PFSK-1 (cell line): ENCODE measurements around the gene PLAU.

Source experiments
- FOXP2 ChIP-seq: optimal IDR thresholded peaks from 2 replicates; pipeline ENCODE3; 2011; ENCODE audit warnings: borderline replicate concordance, control low read depth, inconsistent platforms; ENCODE audit not compliant: insufficient read depth; ENCODE audit errors: extremely low read length, extremely low read depth
- POLR2AphosphoS5 ChIP-seq: IDR thresholded peaks from 2 replicates; pipeline ENCODE4 v1.6.1; 2012; ENCODE audit warnings: low read depth, mild to moderate bottlenecking, control low read depth, low read length, moderate library complexity
- REST ChIP-seq, 2 experiments: IDR thresholded peaks; 2 replicates each; pipeline versions ENCODE4 v1.6.1 to v1.8.0; 2011 to 2012; ENCODE audit warnings: low read depth in 2 of 2, low read length in 2 of 2, control low read depth in 1 of 2, inconsistent platforms in 1 of 2, mild to moderate bottlenecking in 1 of 2, moderate library complexity in 1 of 2; ENCODE audit not compliant: insufficient read depth in 1 of 2
- SIN3A ChIP-seq: IDR thresholded peaks from 2 replicates; pipeline ENCODE4 v1.6.1; 2012; ENCODE audit warnings: mild to moderate bottlenecking, low read length, moderate library complexity, borderline replicate concordance; ENCODE audit not compliant: insufficient read depth
- TAF1 ChIP-seq: IDR thresholded peaks from 2 replicates; pipeline ENCODE4 v1.6.1; 2012; ENCODE audit warnings: low read length, control low read depth, borderline replicate concordance; ENCODE audit not compliant: insufficient read depth

PLAU gene

GRCh38 chr10:73900064-73900463 lies 10.9 kb upstream of the PLAU start:
- TF ChIP-seq FOXP2 (no peak), POLR2AphosphoS5 (no peak), SIN3A (no peak), TAF1 (no peak), REST (IDR thresholded peaks at IDR 0.05; ENCODE audit: insufficient read depth in 1 of 2, low read depth in 2 of 2, low read length in 2 of 2) (no peak)

- TF ChIP-seq SIN3A (no peak), REST (IDR thresholded peaks at IDR 0.05; ENCODE audit: insufficient read depth in 1 of 2, low read depth in 2 of 2, low read length in 2 of 2) (no peak), TAF1 (no peak), FOXP2 (no peak), POLR2AphosphoS5 (no peak)
These were observed 9.7 kb upstream of the PLAU start for GRCh38 chr10:73901261-73901660.

GRCh38 chr10:73902351-73902750 lies 8.6 kb upstream of the PLAU start:
- no peak for TF ChIP-seq POLR2AphosphoS5
- no peak for TF ChIP-seq TAF1
- TF ChIP-seq REST (IDR thresholded peaks at IDR 0.05; ENCODE audit: insufficient read depth in 1 of 2, low read depth in 2 of 2, low read length in 2 of 2): no peak
- no peak for TF ChIP-seq FOXP2
- TF ChIP-seq SIN3A: no peak

- no peak for TF ChIP-seq FOXP2
- no peak for TF ChIP-seq REST (IDR thresholded peaks at IDR 0.05; ENCODE audit: insufficient read depth in 1 of 2, low read depth in 2 of 2, low read length in 2 of 2)
- no peak for TF ChIP-seq TAF1
- no peak for TF ChIP-seq SIN3A
- no peak for TF ChIP-seq POLR2AphosphoS5
These were observed 5.5 kb upstream of the PLAU start for GRCh38 chr10:73905256-73906020.
